HG03378 (cell line): ENCODE results near the gene FBXW5.

Experiments
- ATAC-seq: cut with Tn5 transposase; IDR thresholded peaks from one replicate; pipeline ENCODE4 v1.9.1; 2021; ENCODE audit warnings: mild to moderate bottlenecking, moderate library complexity; ENCODE audit not compliant: unreplicated experiment

Gene FBXW5

GRCh38 chr9:136949817-136950655 lies 5.5 kb upstream of the FBXW5 start:
- ATAC-seq = peak; percentile 53

DNA sequence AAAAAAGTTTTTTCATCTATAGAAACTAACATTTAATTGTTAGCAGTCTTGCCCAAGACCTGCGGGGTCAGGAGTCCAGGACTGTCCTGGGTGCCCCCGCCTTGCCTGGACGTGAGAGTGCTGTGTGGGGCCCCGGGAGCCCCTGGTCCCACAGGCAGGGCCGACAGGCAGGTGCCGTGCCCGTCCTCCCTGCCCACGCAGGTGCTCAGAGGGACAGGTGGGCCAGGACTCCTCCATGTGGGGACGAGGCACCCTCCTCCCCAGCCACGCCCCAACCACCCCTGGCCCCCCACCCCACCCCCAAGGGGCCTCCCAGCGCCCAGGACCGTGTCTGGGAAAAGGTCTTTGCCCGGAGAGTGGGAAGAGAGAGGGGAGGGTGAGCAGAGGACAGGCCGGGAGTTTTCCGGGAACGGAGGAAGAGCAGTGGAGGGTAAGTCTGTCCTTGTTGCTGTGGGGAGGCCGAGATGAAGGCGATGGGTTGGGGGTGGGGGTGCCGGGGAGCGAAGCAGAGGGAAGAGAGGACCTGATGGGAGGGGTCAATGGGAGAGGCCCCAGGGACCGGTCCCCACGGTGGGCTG lies 4.8 kb upstream of the FBXW5 start:
- ATAC-seq = no peak

- ATAC-seq = no peak
Measured at GRCh38 chr9:136947955-136948510, 3.5 kb upstream of the FBXW5 start.

DNA sequence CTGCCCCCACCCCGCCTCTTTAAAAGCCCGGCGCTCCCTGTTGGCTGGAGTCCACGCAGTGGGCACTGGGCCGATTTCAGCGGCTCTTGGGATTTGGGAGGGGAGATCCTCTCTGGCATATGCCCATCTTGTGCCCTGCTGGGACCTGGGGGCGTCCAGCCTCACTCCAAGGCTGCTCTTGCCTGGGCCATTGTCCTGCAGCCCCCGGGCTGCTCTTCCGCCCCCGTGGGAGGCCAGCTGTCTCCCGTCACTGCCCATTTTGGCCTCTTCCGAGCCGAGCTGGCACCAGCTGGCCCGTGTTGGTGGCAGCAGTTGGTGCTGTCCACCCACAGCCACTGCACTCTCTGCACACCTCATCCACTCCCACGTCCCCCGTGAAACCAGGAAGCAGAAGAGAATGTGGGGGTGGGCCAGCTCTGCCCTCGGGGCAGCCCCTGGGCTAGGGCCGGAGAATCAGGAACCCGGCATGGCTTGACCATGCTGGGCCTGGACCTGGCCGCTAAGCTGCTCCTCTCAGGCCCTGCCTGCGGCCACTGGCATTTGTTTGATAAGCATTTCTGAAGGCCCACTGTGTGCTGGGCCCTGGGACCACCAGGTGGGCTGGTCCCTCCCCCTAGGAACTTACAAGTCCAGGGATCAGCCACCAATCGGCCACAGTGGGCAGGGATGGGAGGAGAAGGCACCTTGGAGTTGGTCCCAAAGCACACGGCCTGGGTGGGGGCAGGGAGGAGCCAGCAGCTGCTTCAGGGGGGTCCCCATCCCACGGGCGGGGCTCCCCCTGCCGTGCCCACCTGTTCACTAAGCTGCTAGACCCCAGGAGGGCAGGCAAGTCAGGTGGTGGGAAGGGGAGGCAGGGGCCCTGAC lies 2.7 kb upstream of the FBXW5 start:
- ATAC-seq = no peak

GRCh38 chr9:136946228-136947027 lies 1.9 kb upstream of the FBXW5 start:
- ATAC-seq = no peak

- no peak for ATAC-seq
Measured at GRCh38 chr9:136945333-136946227, 1.0 kb upstream of the FBXW5 start.

GRCh38 chr9:136944212-136944518 lies 373 bp downstream of the FBXW5 start:
- peak; percentile 15 for ATAC-seq

GRCh38 chr9:136943291-136944211 lies 987 bp downstream of the FBXW5 start:
- peak; percentile 21 for ATAC-seq

DNA sequence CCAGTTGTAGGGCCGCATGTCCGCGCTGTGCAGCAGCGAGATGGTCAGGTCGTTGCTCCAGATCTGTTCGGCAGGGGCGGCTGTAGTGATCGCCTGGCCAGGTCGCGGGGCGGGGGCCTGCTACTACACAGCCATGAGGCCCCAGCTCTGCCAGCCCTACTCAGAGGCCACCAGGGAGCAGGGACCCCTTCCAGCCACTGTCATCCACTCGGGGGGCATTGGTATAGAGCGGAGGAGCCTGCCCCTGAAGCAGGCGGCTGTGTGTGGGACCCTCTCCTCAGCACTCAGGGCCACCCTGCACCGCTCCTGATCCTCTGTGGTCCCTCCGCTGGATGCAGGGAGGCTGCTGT lies 1.7 kb downstream of the FBXW5 start:
- ATAC-seq = no peak

GRCh38 chr9:136942112-136942880 lies 2.2 kb downstream of the FBXW5 start:
- ATAC-seq = no peak

DNA sequence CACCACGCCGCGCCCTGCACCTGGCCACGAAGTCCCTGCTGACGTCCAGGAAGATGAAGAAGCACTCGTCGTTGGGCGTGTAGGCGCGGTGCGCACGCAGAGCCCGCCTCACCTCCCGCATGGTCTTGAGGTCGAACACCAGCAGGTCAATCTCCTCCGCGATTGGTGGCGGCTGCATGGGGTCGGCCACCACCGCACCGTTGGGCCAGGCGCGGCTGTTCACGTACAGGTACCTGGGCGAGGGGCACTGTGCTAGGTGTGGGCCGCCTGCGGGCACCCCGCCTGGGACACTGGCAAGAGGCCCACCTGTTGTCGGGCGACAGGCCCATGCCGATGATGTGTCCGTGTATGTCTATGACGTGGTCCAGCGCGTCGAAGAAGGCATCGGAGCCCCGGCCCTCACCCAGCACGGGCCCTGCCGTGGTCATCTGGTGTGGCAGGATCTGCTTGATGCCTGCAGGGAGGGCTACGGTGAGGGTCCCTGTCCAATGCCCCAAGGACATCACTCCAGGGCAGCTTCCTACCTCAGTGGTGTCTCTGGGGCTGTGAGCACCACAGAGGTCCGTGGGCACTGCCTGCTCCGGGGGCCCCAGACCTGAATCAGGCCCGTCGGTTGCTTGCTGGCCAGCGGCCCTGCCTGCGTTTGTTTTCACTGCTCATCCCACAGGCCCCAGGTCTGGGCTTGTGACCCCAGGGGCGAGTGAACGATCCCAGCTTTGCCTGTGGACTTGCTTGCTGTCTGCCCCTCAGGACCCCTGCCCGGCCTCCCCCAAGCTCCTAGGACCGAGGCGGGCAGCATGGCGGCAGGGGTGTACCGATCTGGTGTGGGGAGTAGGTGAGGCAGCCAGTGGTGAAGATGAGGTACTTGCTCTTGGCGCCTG lies 3.1 kb downstream of the FBXW5 start:
- no peak for ATAC-seq

- no peak for ATAC-seq
Measured at GRCh38 chr9:136940526-136941230, 3.9 kb downstream of the FBXW5 start.

DNA sequence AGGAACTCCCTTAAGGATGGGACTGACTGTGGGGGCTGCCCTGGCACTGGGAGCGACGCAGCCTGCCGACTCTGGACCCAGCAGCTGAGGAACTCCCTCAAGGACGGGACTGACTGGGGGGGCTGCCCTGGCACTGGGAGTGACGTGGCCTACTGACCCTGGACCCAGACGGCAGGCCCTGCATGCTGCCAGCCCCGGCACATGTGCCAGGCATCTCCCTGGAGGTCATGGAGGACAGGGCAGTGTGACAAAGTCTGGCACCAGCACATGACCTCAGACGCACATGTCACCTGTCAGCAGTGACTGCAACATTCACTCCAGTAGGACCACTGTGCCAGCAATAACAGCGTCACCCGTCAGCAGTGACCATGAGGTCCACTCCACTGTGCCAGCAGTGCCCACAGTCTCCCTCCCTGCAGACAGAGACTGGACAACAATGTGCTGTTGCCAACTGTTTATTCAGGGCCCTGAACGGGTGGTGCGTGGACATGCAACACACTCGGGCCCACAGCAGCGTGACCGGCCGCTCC lies 4.5 kb downstream of the FBXW5 start:
- ATAC-seq = no peak

DNA sequence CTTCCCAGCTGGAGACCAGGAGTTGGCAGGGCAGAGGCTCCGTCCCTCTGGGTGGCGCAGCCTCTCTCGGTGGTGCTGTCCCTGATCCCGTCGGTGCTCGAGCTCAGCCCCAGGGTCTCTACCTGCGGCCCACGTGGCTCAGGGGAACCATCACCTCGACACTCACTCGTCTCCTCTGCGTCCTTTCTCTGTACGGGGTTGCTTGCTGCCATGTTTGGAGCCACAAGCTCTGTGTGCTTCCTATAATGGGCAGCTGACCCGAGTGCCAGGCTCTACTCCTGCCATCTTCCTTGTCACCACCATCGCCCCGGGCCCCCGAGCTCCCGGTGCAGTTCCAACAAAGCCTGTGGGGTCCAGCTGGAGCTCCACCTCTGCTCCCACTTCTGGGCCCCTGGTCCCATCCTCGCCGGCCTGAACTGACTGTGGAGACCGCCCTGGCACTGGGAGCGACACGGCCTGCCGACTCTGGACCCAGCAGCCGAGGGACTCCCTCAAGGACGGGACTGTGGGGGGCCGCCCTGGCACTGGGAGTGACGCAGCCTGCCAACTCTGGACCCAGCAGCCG lies 5.0 kb downstream of the FBXW5 start:
- ATAC-seq = no peak

GRCh38 chr9:136937186-136938001 lies 7.1 kb downstream of the FBXW5 start:
- no peak for ATAC-seq
